Measurements from ENCODE around the gene WRNIP1.

Gene WRNIP1

GRCh38 chr6:2741756-2742155, 23.4 kb upstream of the WRNIP1 start:
- no peak for DNase-seq

- no peak for DNase-seq
These were observed 21.6 kb upstream of the WRNIP1 start for GRCh38 chr6:2743280-2744208.

GRCh38 chr6:2744209-2744771, 20.9 kb upstream of the WRNIP1 start:
- DNase-seq, result no peak

- no peak for DNase-seq
These were observed 20.4 kb upstream of the WRNIP1 start for GRCh38 chr6:2744778-2745177.

- DNase-seq, result no peak
These were observed 19.9 kb upstream of the WRNIP1 start for GRCh38 chr6:2745246-2745645.

GRCh38 chr6:2746557-2747061, 18.6 kb upstream of the WRNIP1 start:
- DNase-seq, result no peak

GRCh38 chr6:2748183-2748582, 17.0 kb upstream of the WRNIP1 start:
- DNase-seq, result no peak

GRCh38 chr6:2749969-2750600, 15.1 kb upstream of the WRNIP1 start:
- DNase-seq, result peak; percentile 57 to 70

GRCh38 chr6:2750832-2751231, 14.4 kb upstream of the WRNIP1 start, which contains the start of gene MYLK4:
TSS of gene MYLK4 (minus strand) at chr6:2750922. CDS start at chr6:2749294, 1,628 bp downstream.
- DNase-seq, result no peak

GRCh38 chr6:2751871-2752270, 13.3 kb upstream of the WRNIP1 start:
- DNase-seq, result no peak

GRCh38 chr6:2752477-2753109, 12.6 kb upstream of the WRNIP1 start:
- no peak for DNase-seq

GRCh38 chr6:2753110-2753489, 12.1 kb upstream of the WRNIP1 start:
- DNase-seq, result no peak

GRCh38 chr6:2753743-2754142, 11.4 kb upstream of the WRNIP1 start:
- DNase-seq, result no peak

GRCh38 chr6:2754393-2754792, 10.8 kb upstream of the WRNIP1 start:
- no peak for DNase-seq

- no peak for DNase-seq
These were observed 10.3 kb upstream of the WRNIP1 start for GRCh38 chr6:2754911-2755310.

GRCh38 chr6:2755456-2755855, 9.7 kb upstream of the WRNIP1 start:
- no peak for DNase-seq

GRCh38 chr6:2756241-2756640, 9.0 kb upstream of the WRNIP1 start:
- DNase-seq, result no peak

- DNase-seq, result no peak
These were observed 8.4 kb upstream of the WRNIP1 start for GRCh38 chr6:2756687-2757224.

- DNase-seq, result no peak
These were observed 6.2 kb upstream of the WRNIP1 start for GRCh38 chr6:2758980-2759379.

GRCh38 chr6:2760882-2761842, 4.0 kb upstream of the WRNIP1 start:
- peak in 1 of 2 donors; percentile 64 for DNase-seq

GRCh38 chr6:2762868-2763267, 2.3 kb upstream of the WRNIP1 start:
- peak; percentile 18 to 35 for DNase-seq

Measured in CD4-positive, alpha-beta T cell treated with Interleukin-1 beta for 1 hour (primary cell).